HG03460 (cell line): ENCODE measurements around the gene ARL8A.
"Not testable (repeated sequence)": the region's sequence is repeated elsewhere in the genome, so short reads cannot be mapped to it uniquely, and the experiment has no call there.

ENCODE experiments used
- ATAC-seq: cut with Tn5 transposase; IDR thresholded peaks from one replicate; pipeline ENCODE4 v1.9.1; 2021; ENCODE audit not compliant: unreplicated experiment

ARL8A gene

DNA sequence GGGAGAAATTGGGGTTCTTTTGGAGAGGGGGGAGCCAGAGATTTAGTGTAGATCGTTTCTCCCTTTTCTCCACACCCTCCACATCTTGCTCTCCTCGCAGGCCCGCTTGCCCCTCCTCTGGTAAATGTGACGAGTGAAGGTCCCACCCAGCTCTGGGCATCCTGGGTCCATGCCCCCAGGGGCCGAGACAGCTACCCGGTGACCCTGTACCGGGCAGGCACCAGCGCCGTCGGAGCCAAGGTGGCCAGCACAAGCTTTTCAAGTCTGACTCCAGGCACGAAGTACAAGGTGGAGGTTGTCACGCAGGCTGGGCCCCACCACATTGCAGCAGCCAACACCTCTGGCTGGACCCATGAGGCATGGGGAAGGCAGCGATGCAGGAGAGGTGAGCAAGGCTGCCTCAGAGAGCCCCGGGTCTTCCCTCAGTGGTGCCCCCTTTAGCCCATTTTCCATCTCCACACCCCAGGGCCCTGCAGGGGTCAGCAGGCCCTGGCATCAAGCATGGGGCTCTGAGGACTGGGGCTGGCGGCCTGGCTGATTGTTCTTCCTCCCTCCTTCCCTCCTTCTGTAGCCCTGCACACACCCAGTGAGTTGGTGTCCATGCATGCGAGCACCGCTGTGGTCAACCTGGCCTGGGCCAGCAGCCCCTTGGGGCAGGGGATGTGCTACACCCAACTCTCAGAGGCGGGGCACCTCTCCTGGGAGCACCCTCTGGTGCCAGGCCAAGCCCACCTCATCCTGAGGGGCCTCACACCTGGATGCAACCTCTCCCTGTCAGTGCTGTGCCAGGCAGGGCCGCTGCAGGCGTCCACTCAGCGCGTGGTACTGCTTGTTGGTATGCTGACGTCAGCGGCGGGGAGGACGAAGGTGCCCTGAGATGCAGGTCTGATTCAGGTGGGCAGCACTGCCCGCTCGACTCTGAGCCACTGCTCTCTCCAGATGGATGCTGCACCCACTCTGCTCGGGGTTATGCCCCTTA, 32.7 kb upstream of the ARL8A start:
- no peak for ATAC-seq

DNA sequence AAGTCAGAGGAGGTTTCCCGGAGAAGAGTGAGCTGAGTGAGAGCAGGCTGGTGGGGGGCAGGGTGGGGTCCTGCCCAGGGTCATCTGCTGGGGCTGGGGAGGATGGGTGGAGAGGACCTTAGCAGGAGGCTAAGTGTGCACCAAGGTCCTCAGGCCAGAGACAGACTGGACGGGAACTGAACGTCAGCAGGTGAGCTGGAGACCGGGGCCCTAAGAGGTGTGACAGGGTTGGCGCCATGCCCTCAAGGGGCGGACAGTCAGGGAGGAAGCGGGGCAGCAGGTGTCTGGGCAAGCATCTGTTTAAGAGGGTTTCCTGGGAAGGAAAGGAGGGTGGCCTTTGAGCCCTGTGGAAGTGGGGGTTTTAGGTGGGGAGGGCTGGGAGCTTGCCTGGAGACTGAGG, 29.5 kb upstream of the ARL8A start:
- no peak for ATAC-seq

DNA sequence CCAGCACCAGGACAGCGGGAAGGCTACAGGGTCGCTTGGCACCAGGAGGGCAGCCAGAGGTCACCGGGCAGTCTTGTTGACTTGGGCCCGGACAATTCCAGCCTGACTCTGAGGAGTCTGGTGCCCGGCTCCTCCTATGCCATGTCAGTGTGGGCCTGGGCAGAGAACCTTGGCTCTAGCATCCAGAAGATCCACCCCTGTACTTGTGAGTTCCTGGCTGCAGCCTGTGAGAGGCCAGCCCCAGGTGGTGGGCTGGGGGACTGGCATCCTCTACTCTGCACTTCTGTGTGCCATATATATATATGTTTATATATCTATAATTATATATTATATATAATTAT, 27.4 kb upstream of the ARL8A start:
- ATAC-seq = no peak

DNA sequence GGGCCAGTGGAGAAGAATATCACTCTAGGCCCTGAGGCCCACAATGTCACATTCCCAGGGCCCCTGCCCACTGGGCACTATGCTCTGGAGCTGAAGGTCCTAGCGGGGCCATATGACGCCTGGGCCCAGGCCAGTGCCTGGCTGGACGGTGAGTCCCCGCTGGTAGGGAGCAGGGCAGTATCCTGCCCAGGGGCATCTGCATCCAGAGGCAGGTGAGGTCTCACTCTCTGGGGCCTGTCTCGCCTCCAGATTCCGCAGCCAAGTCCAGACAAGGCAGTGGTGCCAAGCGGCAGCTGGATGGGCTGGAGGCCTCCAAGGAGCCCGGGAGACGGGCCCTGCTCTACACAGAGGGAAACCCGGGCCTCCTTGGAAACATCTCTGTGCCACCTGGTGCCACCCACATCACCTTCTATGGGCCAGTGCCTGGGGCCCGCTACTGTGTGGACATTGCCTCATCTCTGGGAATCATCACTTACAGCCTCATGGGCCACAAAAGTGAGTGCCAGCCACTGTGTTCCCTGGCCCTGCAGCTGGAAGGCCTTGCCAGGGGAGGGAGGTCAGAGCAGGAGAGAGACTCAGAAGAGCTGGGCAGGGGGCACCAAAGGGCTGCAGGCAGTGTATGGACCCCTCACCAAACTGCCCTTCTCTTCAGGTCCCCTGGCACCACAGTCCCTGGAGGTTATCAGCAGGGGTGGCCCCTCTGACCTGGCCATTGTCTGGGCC, 26.9 kb upstream of the ARL8A start:
- no peak for ATAC-seq

DNA sequence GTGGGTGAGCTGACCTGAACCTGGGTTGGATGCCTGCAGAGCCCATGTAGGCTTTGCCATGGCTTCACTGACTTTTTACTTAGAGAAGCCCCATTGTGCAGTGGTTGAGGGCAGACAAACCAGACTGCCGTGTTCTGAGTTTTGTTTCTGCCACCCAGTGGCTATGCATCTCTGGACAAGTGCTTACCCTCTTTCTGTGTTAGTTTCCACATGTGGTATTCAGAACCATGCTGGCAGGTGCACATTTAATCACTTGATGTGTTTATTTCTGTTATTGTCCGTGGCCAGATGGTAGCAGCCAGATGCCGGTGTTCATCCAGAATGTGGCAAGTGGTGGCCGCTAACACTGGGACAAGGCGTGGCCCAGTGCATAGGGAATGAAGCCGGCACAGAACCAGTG, 26.2 kb upstream of the ARL8A start:
- ATAC-seq = no peak

DNA sequence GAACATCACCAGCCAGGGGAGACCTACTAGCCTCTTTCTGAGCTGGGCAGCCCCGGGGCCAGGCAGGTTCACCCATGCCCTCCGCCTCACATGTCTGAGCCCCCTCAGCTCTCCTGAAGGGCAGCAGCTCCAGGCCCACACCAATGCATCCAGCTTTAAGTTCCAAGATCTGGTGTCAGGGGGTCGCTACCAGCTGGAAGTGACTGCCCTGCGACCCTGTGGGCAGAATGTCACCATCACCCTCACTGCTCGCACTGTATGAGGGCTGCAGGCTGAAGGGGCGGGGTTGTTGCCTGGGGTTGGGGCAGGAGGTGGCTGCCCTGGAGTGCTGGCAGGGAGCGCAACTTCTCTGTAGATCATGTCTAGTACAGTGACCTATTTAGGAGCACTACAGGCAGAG, 24.3 kb upstream of the ARL8A start:
- no peak for ATAC-seq

DNA sequence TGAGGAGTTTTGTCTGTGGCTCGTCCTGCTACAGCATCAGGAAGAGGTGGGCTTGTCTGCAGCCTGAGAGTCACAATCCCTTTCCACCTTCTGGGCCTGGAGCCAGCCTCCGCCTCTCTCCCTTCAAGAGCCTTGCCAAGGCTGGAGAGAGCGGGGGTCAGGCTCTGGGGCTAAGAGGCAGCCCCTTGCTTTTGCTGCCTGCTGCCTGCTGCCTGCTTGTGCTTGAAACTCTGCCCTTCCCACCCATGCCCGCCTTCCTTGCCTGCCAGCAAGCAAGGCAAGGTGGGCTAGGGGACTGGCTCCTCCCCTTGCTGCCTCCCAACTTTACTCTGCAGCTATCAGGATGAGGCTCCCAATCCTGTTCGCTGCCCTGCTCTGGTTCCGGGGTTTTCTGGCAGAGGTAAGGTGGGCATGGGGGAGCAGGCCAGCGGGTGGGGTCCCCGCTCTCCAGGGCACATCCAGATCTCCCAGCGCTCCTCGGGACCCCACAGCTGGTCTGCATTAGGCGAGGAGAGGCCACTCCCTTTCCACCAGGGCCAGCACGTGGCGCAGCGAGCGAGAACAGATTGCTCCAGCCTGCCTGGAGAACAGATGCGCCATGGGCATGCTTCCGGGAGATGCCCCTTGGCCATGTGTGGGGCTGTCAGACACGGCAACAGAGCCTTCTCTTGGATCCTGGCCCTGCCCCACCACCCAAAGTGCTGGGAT, 23.3 kb upstream of the ARL8A start:
- no peak for ATAC-seq

DNA sequence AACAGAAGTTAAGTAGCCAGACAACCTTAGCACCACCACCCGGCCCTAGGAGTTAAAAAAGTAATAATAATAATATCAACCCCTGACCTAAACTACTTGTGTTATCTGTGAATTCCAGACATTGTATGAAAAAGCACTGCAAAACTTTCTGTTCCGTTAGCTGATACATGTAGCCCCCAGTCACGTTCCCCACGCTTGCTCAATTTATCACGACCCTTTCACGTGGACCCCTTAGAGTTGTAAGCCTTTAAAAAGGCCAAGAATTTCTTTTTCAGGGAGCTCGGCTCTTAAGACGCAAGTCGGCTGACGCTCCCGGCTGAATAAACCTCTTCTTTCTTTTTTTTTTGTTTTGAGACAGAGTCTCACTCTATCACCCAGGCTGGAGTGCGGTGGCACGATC, 22.5 kb upstream of the ARL8A start:
- not testable (repeated sequence) for ATAC-seq

DNA sequence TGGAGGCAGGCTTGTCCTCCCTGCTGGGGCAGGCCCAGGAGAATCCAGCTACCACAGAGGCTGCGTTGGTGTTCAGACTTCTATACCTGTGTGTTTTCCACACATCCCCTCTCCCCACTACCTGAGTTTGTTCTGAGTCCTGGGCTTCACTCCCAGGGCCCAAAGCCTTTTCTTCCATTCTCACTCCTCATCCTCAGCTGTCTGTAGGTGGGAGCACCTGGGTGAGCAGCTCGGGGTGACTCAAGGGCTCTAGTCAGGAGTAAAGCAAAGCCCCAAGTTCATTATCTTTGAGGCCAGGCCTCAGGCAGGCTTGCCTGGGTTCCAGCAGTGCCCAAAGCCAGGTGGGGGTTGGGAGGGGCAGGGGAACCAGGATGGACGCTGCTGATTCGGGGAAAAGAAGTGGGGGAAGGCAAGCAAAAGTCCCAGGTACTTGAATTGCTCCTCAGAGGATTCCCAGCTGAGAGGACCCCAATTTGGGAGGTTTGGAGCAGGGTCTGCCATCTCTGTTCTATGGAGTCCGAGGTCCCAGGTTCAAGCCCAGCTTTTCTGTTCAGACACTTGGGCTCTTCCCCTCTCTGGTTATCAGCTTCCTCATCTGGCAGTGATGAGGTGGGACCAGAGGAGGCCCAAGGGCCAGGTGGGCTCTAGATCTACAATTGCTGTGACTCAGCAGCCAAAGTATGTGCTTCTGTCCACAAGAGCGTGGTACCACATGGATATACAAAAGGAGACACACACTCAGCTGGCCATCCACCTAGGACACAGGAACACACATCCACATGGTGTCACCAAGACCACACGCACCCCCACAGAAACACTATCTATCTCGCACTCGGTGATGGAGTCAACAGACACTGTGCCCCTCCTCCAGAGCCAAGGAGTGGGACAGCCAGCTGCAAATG, 21.7 kb upstream of the ARL8A start:
- no peak for ATAC-seq

DNA sequence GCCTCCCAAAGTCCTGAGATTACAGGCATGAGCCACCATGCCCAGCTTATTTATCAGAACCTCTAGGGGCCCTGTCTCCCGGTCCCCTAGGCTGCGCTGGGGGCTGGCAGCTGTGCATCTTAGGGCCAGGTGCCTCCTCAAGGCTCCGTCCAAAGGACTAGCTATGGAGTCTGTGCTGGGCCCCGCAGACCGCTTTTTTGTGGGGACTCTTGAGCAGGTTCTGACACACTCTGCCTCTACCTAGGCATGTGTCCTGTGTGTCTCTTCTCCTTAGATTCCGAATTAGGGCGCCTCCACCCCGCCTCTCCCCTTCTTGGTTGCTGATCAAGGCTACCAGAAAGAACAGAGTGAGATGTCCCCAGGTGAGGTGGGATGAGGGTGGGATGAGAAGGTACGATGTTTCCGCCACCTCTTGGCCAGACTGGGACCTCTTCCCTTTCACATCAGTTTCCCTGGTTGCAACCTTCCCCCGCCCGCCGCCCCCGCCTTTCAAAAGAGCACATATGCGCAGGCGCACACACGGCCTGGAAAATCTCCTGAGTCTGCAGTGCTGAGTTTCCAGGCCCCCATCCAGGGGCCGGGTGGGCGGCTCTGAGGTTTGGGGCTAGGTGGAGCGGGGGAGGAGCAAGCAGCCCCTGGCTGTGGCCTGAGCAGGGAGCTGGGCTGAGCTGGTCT, 20.9 kb upstream of the ARL8A start:
- no peak for ATAC-seq

DNA sequence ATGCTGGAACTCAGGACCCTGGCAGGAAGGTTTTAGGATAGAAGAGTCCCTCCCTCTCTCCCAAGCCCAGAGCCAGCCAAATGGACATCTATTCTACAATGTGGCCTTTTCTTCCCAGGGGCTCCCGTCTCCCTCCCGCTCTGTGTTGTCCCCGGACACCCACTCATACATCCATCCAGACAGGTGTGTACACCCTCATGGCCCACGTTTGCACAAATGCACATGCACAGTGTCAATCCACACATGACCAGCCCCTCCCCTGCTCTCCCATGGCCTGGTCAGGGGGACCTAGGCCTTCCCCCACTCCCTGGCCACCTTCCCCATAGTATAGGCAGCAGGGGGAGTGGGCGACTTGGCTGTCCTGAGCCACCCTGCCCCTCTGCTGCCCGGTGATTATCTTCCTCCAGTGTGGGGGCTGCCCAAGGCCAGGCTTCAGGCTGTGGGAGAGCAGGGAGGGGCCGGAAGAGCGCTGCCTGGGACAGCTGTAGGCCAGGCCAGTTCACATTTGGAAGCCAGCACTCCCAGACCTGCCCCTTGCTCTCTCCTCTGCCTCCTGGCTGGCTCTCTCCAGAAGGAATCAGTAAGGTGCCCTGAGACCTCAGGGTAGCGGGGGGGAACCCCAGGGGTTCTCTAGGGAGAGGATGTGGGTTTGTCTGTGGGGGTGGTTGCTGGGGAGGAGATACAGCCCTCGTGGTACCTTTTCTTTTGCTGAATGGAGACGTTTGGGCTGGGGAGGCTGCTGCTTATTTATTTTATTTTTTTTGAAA, 19.9 kb upstream of the ARL8A start:
- ATAC-seq = peak; percentile 50

DNA sequence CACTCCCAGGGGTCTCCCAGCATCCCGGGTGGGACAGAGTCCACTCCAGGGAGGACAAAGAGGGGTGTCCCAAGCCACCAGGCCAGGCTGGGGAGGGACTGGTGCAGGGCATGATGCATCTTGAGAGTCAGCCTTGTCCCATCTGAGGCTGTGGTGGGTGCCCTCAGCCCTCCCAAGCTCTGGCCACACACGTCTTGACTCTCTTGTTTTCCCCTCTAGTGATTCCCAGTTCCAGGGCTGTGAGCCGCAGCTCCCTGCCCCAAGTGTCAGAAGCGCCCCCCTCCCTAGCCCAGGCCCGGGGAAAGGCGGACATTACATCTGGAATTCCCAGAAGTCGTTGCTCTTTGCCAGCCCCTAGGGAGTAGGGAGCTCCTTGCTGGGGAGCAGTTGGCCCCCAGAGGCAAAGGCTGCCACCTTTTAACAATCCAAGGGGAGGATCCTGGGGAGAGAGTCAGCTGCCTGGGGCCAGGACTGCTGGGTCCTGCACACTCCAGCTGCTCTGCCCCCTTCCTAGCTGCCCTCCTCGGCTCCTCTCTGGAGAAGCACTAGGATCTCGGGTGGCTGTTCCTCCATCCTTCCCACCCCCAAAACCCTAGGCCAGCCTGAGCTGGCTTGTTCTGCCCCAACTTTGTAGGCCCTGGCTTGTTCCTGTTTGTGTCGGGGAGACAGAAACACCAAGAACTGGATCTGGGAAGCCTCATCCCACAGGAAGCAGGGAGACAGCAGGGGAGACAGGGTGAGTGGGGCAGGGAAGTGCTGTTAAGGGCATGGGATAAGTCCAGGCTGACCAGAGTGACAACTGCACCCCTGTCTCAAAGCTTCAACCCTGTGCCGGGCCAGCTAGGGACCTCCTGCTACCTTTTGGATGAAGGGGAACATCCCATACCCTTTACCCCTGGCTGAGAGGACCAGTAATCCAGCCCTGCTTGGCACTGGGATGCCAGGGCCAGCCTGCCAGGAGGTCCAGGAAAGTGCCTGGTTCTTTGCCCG, 19.0 kb upstream of the ARL8A start:
- ATAC-seq = no peak

DNA sequence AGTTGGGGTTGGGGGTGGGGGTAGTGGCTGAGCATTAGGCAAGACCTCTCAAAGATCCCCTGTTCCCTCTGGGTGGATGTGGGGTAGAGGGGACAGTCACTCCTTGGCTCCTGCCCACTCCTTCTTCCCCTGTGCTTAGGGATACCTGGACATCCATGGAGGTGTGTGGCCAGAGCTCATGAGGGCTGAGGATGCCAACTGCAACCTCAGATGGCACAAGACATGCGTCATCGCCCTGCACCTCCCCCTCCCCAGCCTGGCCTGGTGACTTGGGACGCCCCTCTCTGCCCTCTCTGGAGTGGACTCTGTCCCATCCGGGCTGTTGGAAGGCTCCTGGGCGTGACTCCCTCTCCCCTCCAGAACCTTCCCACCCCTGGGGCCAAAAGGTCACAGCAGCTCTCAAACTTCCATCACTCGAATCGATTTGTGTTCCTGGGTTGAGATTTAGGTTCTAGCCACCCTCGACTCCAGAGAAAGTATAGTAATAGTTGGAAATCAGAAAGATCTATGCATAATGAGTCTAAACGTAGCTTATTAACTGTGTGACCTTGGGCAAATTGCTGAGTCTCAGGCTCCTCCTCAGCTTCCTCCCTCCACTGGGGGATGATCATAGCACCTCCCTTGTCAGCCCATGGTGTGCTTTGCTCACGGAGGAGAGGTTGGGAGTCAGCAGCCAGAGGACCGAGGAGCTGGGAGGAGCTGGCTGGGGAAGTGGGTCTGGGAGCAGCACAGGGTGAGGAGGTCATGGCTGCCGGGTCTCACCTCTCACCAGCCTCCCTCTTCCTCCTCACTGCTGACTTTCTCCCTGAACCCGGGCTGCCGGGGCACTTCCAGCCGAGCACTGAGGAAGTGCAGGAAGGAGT, 18.1 kb upstream of the ARL8A start:
- no peak for ATAC-seq

DNA sequence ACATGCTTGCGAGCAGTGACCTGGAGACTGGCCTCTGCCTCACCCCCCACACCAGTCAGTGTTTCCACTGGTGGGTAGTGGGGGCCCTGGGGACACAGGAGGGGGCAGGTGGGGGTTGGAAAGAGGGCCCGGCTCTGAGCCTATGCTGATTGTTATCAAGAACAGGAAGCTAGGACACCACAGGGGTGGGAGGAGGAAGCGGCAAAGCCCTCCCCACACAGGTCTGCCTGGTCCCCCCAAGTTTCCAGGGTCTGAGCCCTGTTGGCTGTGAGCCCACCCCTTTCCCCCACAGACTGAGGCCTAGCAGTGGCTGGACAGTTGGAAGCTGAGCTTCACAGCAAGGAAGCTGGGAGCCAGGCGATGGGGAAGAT, 17.5 kb upstream of the ARL8A start:
- no peak for ATAC-seq

DNA sequence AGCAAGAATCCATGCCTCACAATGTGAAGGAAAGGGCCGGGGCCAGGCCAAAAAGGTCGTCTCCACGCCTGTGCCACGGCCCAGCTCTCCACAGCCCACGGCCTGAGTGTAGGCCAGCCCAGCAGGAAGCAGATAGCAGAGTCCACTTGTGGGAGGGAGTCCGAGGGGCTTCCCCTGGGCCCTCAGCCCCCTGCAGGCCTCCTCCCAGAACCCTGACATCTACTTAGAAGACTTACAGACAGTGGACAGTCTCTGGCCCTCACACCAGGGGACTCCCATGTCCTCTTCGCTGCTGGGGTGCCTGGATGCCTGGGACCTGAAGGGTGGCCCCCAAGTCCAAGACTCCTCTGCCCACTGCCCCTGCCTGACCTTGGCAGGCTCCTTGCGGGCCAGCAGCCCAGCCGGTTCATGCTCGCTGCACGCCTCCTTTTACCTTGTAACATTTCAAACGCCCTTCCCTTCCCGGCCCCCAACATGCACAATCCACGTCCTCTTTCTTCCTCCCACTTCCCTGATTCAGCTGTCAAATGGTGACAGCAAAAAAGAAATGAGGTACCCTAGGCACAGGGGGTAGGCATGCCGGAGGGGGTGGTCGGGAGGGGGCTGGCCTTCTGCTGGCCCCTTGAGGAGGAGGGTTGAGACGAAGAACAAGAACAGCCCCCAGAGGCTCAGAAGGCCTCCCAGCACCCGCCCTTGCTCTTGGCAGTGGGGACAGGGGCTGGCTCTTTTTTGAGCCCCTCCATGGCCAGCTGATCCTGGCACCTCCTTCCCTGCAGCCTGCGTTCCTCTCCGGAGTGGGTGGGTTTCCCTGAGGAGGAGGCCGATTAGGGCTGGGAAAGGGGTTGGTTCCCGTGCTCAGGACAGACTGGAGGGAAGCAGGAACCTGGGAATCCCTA, 16.9 kb upstream of the ARL8A start:
- ATAC-seq = no peak

DNA sequence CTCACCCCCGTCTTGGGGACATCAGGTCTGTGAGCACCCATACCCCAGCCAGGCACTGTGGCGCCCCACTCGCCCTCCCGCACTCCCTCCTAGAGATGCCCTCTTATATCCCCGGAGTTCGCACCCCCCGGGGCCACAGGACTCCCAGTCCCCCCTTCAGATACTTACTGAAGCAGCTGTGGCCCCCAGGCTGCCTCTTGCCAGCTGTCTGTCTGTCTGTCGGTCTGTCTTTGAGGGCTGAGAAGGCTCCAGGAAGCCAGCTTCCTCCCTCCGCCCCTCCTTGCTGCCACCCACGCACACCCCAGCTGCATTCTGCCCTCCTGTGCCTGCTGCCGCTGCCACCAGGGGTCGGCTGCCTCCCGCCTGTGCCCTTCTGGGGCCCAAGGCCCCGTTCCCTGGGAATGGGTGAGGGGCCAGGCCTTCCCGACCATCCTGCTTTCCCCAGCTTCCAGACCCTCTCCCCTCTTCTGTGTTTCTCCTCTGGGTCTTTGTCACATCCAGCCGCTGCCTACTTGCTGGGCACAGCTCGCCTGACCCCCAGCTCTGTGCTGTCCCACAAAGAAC, 15.9 kb upstream of the ARL8A start, which contains the start of gene PTPN7:
Gene PTPN7, minus strand, starts transcription at position 226 of the 564 bp plus-strand sequence. CDS start 1,200 bp downstream, outside the sequence.
- ATAC-seq = peak; percentile 53
